Retina (tissue), 1 donor: Measurements from ENCODE around the gene GIGYF1.
"Not testable (repeated sequence)": the region's sequence is repeated elsewhere in the genome, so short reads cannot be mapped to it uniquely, and the experiment has no call there.

Experiments
- DNase-seq: peaks from one replicate; pipeline ENCODE4 v3.0.0-alpha.2; 2016

The GIGYF1 gene

GRCh38 chr7:100671353-100672327, 22.4 kb downstream of the GIGYF1 start:
- no peak for DNase-seq

GRCh38 chr7:100670074-100670473, 24.0 kb downstream of the GIGYF1 start:
- no peak for DNase-seq

GRCh38 chr7:100669106-100669505, 24.9 kb downstream of the GIGYF1 start:
- not testable (repeated sequence) for DNase-seq

- no peak for DNase-seq
Measured at GRCh38 chr7:100668069-100668449, 26.0 kb downstream of the GIGYF1 start.

GRCh38 chr7:100667331-100668068, 26.6 kb downstream of the GIGYF1 start:
- DNase-seq = no peak

GRCh38 chr7:100665168-100665726, 28.8 kb downstream of the GIGYF1 start:
- no peak for DNase-seq

- DNase-seq = not testable (repeated sequence)
Measured at GRCh38 chr7:100662194-100662776, 31.8 kb downstream of the GIGYF1 start.

- peak; percentile 89 for DNase-seq
Measured at GRCh38 chr7:100655908-100656674, 38.0 kb downstream of the GIGYF1 start, which contains the start of gene ACTL6B. TSS of gene ACTL6B (minus strand) at chr7:100656448. CDS start at chr7:100656354, 94 bp downstream.

GRCh38 chr7:100654908-100655831, 38.9 kb downstream of the GIGYF1 start:
- no peak for DNase-seq

- no peak for DNase-seq
Measured at GRCh38 chr7:100649826-100650565, 44.1 kb downstream of the GIGYF1 start.

- DNase-seq = no peak
Measured at GRCh38 chr7:100642534-100642907, 51.5 kb downstream of the GIGYF1 start.

GRCh38 chr7:100641860-100642533, 52.1 kb downstream of the GIGYF1 start:
- no peak for DNase-seq

- no peak for DNase-seq
Measured at GRCh38 chr7:100641463-100641859, 52.6 kb downstream of the GIGYF1 start, which contains the start of gene TFR2. TSS of gene TFR2 (minus strand) at chr7:100641552. CDS start at chr7:100641509, 43 bp downstream.

GRCh38 chr7:100640517-100641440, 53.3 kb downstream of the GIGYF1 start:
- DNase-seq = no peak

- DNase-seq = no peak
Measured at GRCh38 chr7:100639995-100640516, 54.0 kb downstream of the GIGYF1 start.

GRCh38 chr7:100632951-100633717, 60.9 kb downstream of the GIGYF1 start:
- DNase-seq = peak; percentile 74

GRCh38 chr7:100630066-100630465, 64.0 kb downstream of the GIGYF1 start:
- DNase-seq = no peak
